Prostate gland (tissue), 2 donors: Measurements from ENCODE around the gene GNA14. TPM values are rescaled to one million over a fixed set of nuclear protein-coding genes. Genes with fewer than 3 reads are reported as not detected.
A peak's percentile ranks its signal among the peaks of the same experiment; 100 is the strongest.

Experiments used
- DNase-seq: peaks from one replicate; pipeline ENCODE4 v3.0.0-alpha.2; 2019; ENCODE audit warnings: low spot score
- H3K27ac ChIP-seq, 2 donors: fragments of 200-600 bp; sonication (generic); 2 replicates each; pipeline ENCODE4 v1.5.1; 2017 to 2019
- H3K27me3 ChIP-seq: fragments of 200-600 bp; sonication (generic); replicated peaks from 2 replicates; pipeline ENCODE4 v1.5.1; 2019; ENCODE audit not compliant: insufficient read depth
- H3K36me3 ChIP-seq, 2 donors: fragments of 200-600 bp; sonication (generic); 1 replicate in 1 of 2; 2 replicates in 1 of 2; pipeline versions ENCODE4 v1.5.1 to v1.8.1; 2017 to 2019
- H3K4me1 ChIP-seq: fragments of 200-600 bp; sonication (generic); replicated peaks from 2 replicates; pipeline ENCODE4 v1.5.1; 2019
- H3K4me3 ChIP-seq, 2 donors: fragments of 200-600 bp; sonication (generic); 2 replicates each; pipeline ENCODE4 v1.5.1; 2017 to 2019
- H3K9me3 ChIP-seq: fragments of 200-600 bp; sonication (generic); 2 replicates; pipeline ENCODE4 v1.5.1; 2017
- POLR2A ChIP-seq: fragments of 450-650 bp; IDR thresholded peaks from one replicate; pipeline ENCODE4 v1.6.1; 2016; ENCODE audit warnings: antibody characterized with exemption, mild to moderate bottlenecking
- POLR2AphosphoS5 ChIP-seq: sonication (generic); formaldehyde crosslinking; IDR thresholded peaks from one replicate; pipeline ENCODE4 v1.6.1; 2017; ENCODE audit warnings: antibody characterized with exemption
- WGBS: methylation state at CpG from one replicate; pipeline ENCODE4 v1.1.5; 2018; 5-methylcytosine and 5-hydroxymethylcytosine counted together
- intact Hi-C: fragments of 100-400 bp; cut with DNase I; formaldehyde crosslinking; loops from one replicate; pipeline ENCODE4 v1.14.2; 2022
- total RNA-seq, 2 donors: library from RNA; depleted of rRNA; stranded (reverse); fragments of >200 nt; gene quantifications; one replicate each; pipeline ENCODE4 v1.1.0, GENCODE V29; 2016
- TF ChIP-seq, protein P1 (sequence below), 4 experiments: fragments of 200-600 bp in 2 of 4; fragments of 450-650 bp in 2 of 4; sonication (generic) in 2 of 4; IDR thresholded peaks; 1 replicate in 3 of 4; 2 replicates in 1 of 4; pipeline ENCODE4 v1.5.1; 2016 to 2019; ENCODE audit warnings: antibody characterized with exemption in 4 of 4, mild to moderate bottlenecking in 2 of 4, moderate library complexity in 2 of 4

GNA14 gene
- total RNA-seq, 2 donors from 2014 or later: 2.4 to 5.5 TPM

- no peaks in the 10 kb centered on the region for H3K4me1 ChIP-seq
- intact Hi-C loops: no loop called here
- no peaks in the 10 kb centered on the region for H3K36me3 ChIP-seq
- H3K4me3 ChIP-seq: no peak overlapping the region
- no peak overlapping the region for H3K27ac ChIP-seq
- H3K27me3 ChIP-seq: no peaks in the 10 kb centered on the region
- WGBS: 86% methylated on average over 10 of the region's 10 CpGs
- TF ChIP-seq, protein P1, sequence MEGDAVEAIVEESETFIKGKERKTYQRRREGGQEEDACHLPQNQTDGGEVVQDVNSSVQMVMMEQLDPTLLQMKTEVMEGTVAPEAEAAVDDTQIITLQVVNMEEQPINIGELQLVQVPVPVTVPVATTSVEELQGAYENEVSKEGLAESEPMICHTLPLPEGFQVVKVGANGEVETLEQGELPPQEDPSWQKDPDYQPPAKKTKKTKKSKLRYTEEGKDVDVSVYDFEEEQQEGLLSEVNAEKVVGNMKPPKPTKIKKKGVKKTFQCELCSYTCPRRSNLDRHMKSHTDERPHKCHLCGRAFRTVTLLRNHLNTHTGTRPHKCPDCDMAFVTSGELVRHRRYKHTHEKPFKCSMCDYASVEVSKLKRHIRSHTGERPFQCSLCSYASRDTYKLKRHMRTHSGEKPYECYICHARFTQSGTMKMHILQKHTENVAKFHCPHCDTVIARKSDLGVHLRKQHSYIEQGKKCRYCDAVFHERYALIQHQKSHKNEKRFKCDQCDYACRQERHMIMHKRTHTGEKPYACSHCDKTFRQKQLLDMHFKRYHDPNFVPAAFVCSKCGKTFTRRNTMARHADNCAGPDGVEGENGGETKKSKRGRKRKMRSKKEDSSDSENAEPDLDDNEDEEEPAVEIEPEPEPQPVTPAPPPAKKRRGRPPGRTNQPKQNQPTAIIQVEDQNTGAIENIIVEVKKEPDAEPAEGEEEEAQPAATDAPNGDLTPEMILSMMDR (IDR thresholded peaks at IDR 0.05): no peak
- TF ChIP-seq POLR2A (no peak), POLR2AphosphoS5 (no peak)
- no peak for DNase-seq
- no peaks in the 10 kb centered on the region for H3K9me3 ChIP-seq
Measured at GRCh38 chr9:77462066-77462465, 186.1 kb downstream of the GNA14 start.

DNA sequence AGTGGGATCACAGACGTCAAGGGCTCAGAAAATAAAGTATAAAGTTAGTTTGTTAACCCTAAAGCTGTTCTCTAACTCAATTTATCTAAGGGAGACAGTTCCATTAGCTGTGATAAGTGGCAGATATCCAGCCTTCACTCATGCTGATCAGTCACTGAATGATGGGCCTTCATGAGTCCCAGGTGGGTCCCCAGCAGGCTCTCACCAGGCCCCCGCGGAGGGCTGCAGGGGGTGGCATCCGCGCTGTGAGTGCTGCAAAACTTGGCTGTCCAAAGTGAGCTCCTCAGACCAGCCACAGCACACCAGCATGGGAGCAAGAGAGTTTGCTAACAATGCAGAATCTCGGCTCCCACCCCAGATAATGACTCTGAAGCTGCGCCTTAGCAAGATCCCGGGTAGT is 187.2 kb downstream of the GNA14 start:
- 84% methylated on average over 8 of the region's 8 CpGs for WGBS
- intact Hi-C loops: no loop called here

DNA sequence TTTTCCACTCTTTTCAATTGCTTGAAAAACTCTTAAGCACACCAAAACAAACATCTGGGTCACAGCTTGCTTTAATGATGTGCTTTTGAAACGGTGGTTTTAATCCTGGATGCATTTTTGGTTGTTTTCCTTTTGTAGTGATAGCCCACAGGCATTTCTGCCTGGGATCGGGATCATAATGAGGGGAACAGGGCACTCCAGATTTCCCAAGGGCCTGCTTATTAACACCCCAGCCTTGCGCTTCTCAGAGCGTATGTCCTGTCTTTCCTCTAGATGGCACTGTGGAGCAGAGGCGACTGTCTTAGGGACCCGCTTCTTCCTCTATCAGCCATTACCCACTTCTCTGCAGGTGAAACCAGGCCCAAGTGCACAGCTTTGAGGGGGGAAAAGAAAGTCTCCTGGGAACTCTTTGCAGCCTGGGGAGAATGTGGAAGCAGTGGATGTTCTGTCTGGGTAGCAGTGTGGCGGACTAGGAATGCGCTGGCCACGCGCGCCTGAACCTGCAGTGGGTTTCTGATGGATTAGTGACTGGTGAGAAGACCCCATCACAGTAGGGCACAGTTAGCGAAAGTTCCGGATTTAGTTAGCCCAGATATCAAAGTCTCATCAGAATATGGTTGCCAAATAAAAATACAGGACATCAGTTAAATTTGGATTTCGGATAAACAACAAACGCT is 190.1 kb downstream of the GNA14 start:
- Histone ChIP-seq H3K4me1 (no peaks in the 10 kb centered on the region), H3K27me3 (no peaks in the 10 kb centered on the region), H3K27ac (no peak overlapping the region), H3K36me3 (no peaks in the 10 kb centered on the region), H3K4me3 (no peak overlapping the region), H3K9me3 (no peaks in the 10 kb centered on the region)
- WGBS: 58% methylated on average over 15 of the region's 15 CpGs
- TF ChIP-seq, protein P1 (IDR thresholded peaks at IDR 0.05): peak; percentile 33 to 70 (median 56)
- TF ChIP-seq POLR2AphosphoS5: no peak
- peak; percentile 44 for DNase-seq
- intact Hi-C loops: loop anchor here (2.0 to 5.0 kb wide), 3 partner anchors 191 to 574 kb away; partner anchors contain the start of genes GNA14 and GNAQ

More for the DNA sequence above, 187.2 kb downstream of the GNA14 start:
- Histone ChIP-seq H3K9me3 (no peaks in the 10 kb centered on the region), H3K4me1 (no peaks in the 10 kb centered on the region), H3K27ac (no peak overlapping the region), H3K36me3 (no peaks in the 10 kb centered on the region), H3K27me3 (no peaks in the 10 kb centered on the region), H3K4me3 (no peak overlapping the region)
- TF ChIP-seq POLR2A (no peak), POLR2AphosphoS5 (no peak)
- TF ChIP-seq, protein P1 (IDR thresholded peaks at IDR 0.05): no peak
- DNase-seq: no peak

DNA sequence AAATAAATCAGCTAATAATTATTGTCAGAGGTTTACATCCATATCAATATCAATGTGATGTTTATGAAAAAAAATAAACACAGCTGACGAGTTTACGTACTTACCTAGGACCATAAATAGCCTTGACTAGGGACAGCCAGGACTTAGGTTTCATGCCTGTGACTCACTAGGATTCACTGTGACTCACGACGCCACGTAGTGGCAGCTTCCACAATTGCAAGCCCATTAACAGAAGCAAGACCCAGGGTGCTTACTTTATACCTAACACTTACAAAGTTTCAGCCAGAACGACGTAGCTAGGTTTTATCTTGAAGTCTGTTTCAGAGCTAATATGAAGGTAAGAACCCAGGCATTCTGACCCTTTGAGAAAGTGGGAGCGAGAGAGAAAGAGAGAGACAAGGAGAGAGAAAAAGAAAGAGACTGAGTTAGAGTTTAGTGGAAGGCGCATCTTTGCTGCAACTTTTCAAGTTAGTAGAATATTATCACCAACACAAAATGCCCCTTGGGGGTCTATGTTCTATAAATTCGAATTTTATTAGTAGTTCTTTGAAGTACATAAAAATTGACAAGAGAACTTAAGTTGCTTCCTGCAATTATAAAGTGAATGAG is 191.2 kb downstream of the GNA14 start:
- Histone ChIP-seq H3K27me3 (no peaks in the 10 kb centered on the region), H3K27ac (no peak overlapping the region), H3K4me3 (no peak overlapping the region), H3K4me1 (no peaks in the 10 kb centered on the region), H3K9me3 (no peaks in the 10 kb centered on the region), H3K36me3 (no peaks in the 10 kb centered on the region)
- peak; percentile 77 for DNase-seq
- 23% methylated on average over 10 of the region's 10 CpGs for WGBS
- intact Hi-C loops: loop anchor here (2.0 to 5.0 kb wide), 3 partner anchors 192 to 575 kb away; partner anchors contain the start of genes GNA14 and GNAQ
- TF ChIP-seq POLR2AphosphoS5: peak; percentile 40
- TF ChIP-seq POLR2A: no peak
- TF ChIP-seq, protein P1 (IDR thresholded peaks at IDR 0.05): peak; percentile 70 to 82 (median 76)
